OCI-LY7 (cell line): ENCODE measurements around the gene OPHN1. TPM values are rescaled to one million over a fixed set of nuclear protein-coding genes. Genes with fewer than 3 reads are reported as not detected.

Experiments used
- BruUV-seq: library from RNA; stranded (reverse); fragments of 400-500 nt; replicated peaks from 2 replicates; lab custom pipeline; 2021; lab: Mats Ljungman, UMichigan
- CTCF ChIA-PET: fragments of 300-600 bp; sonication (Branson Sonifier 250); formaldehyde crosslinking; loops from one replicate; lab custom pipeline; 2022; ENCODE audit warnings: antibody characterized with exemption; ENCODE audit not compliant: unreplicated experiment; lab: Charles Lee
- POLR2A ChIA-PET: fragments of 300-600 bp; sonication (Branson Sonifier 250); formaldehyde crosslinking; loops from one replicate; lab custom pipeline; 2022; ENCODE audit warnings: antibody characterized with exemption; lab: Charles Lee
- DNase-seq: peaks from one replicate; pipeline ENCODE4 v3.0.0-alpha.2; 2015; ENCODE audit warnings: low spot score
- H2AFZ ChIP-seq: fragments of 200-600 bp; sonication (generic), shearing (Covaris generic); 2 replicates; pipeline ENCODE4 v1.6.1; 2014; ENCODE audit warnings: mild to moderate bottlenecking, antibody characterized with exemption, low read length, moderate library complexity
- H3K27ac ChIP-seq: fragments of 200-600 bp; sonication (generic); 2 replicates; pipeline ENCODE4 v1.5.1; 2014; ENCODE audit warnings: mixed run types, low read depth, mild to moderate bottlenecking, moderate library complexity, low read length, inconsistent platforms; ENCODE audit not compliant: poor library complexity, severe bottlenecking
- H3K36me3 ChIP-seq: fragments of 200-600 bp; sonication (generic); 2 replicates; pipeline ENCODE4 v1.6.1; 2014; ENCODE audit warnings: mild to moderate bottlenecking, antibody characterized with exemption, low read length, moderate library complexity, mixed read lengths; ENCODE audit not compliant: insufficient read depth
- H3K4me1 ChIP-seq: fragments of 200-600 bp; sonication (generic); 2 replicates; pipeline ENCODE4 v1.5.1; 2014; ENCODE audit warnings: mild to moderate bottlenecking, low read length; ENCODE audit not compliant: insufficient read depth, poor library complexity, severe bottlenecking
- H3K4me2 ChIP-seq: fragments of 200-600 bp; sonication (generic); 2 replicates; pipeline ENCODE4 v1.6.1; 2014; ENCODE audit warnings: mild to moderate bottlenecking, low read length
- H3K4me3 ChIP-seq: fragments of 200-600 bp; sonication (generic); 2 replicates; pipeline ENCODE4 v1.5.1; 2014; ENCODE audit warnings: mild to moderate bottlenecking, low read depth, low read length; ENCODE audit not compliant: poor library complexity, severe bottlenecking
- H3K79me2 ChIP-seq: fragments of 200-600 bp; sonication (generic); 2 replicates; pipeline ENCODE4 v1.6.1; 2016; ENCODE audit warnings: low read depth, mild to moderate bottlenecking, low read length, moderate library complexity, mixed read lengths; ENCODE audit not compliant: insufficient read depth
- H3K9me2 ChIP-seq: fragments of 200-600 bp; sonication (generic); 2 replicates; pipeline ENCODE4 v1.6.1; 2016; ENCODE audit warnings: mild to moderate bottlenecking, low read length, mixed read lengths; ENCODE audit not compliant: insufficient read depth
- H3K9me3 ChIP-seq: fragments of 200-600 bp; sonication (generic); 2 replicates; pipeline ENCODE4 v1.6.1; 2014; ENCODE audit warnings: mild to moderate bottlenecking, mixed run types, low read length, mixed read lengths
- H4K20me1 ChIP-seq: fragments of 200-600 bp; sonication (generic); 2 replicates; pipeline ENCODE4 v1.6.1; 2014; ENCODE audit warnings: mild to moderate bottlenecking, antibody characterized with exemption, low read length, moderate library complexity, mixed read lengths; ENCODE audit not compliant: insufficient read depth
- EZH2phosphoT487 ChIP-seq: fragments of 200-600 bp; sonication (generic); IDR thresholded peaks from 2 replicates; pipeline ENCODE4 v1.6.1; 2018; ENCODE audit warnings: low read depth, borderline replicate concordance, mild to moderate bottlenecking, mixed run types, antibody characterized with exemption, low read length, moderate library complexity, mixed read lengths
- intact Hi-C: fragments of 100-400 bp; cut with micrococcal nuclease; formaldehyde crosslinking; loops from one replicate; pipeline ENCODE4 v1.10.0; 2022; ENCODE audit not compliant: unreplicated experiment
- total RNA-seq, 2 experiments: library from RNA; depleted of rRNA in 1 of 2; stranded (reverse); fragments of >200 nt in 1 of 2; shearing (Covaris generic) in 1 of 2; gene quantifications; 2 replicates each; pipeline ENCODE4 v1.2.3, GENCODE V29; 2014 to 2022
- TF ChIP-seq, protein P1 (sequence below): fragments of 200-600 bp; sonication (generic); conservative IDR thresholded peaks from 2 replicates; pipeline ENCODE4 v1.5.1; 2014; ENCODE audit warnings: mild to moderate bottlenecking, antibody characterized with exemption, low read length, moderate library complexity, mixed read lengths

Gene OPHN1
- total RNA-seq, 2 experiments from 2014 or later = not detected

DNA sequence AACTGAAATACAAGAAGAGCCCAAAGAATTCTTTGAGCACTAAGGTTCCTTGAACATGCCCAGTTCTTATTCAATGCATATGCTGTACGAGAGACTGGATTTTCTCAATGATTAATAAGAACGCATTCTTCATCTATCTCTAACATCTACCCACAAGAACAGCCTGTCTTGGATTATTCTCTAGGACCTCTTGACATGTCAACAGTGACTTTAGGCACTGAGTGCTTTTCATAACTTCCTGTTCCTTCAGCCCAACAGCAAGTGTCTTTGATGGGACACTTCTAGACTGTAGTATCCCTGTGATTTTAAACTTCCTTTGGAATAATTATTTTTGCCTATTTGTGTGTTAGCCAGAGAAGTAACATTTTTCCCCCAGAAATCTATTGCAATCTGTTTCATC, 69.3 kb downstream of the OPHN1 start:
- H4K20me1 ChIP-seq = no peaks in the 10 kb centered on the region
- H3K36me3 ChIP-seq = no peaks in the 10 kb centered on the region
- ChIA-PET CTCF (no interaction called here), POLR2A (no interaction called here)
- no peaks in the 10 kb centered on the region for H3K79me2 ChIP-seq
- no peak overlapping the region for H2AFZ ChIP-seq
- intact Hi-C loops = no loop called here
- no peak overlapping the region for H3K4me3 ChIP-seq
- no peak for DNase-seq
- no peaks in the 10 kb centered on the region for H3K9me3 ChIP-seq
- TF ChIP-seq EZH2phosphoT487 = no peak
- TF ChIP-seq, protein P1, sequence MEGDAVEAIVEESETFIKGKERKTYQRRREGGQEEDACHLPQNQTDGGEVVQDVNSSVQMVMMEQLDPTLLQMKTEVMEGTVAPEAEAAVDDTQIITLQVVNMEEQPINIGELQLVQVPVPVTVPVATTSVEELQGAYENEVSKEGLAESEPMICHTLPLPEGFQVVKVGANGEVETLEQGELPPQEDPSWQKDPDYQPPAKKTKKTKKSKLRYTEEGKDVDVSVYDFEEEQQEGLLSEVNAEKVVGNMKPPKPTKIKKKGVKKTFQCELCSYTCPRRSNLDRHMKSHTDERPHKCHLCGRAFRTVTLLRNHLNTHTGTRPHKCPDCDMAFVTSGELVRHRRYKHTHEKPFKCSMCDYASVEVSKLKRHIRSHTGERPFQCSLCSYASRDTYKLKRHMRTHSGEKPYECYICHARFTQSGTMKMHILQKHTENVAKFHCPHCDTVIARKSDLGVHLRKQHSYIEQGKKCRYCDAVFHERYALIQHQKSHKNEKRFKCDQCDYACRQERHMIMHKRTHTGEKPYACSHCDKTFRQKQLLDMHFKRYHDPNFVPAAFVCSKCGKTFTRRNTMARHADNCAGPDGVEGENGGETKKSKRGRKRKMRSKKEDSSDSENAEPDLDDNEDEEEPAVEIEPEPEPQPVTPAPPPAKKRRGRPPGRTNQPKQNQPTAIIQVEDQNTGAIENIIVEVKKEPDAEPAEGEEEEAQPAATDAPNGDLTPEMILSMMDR = no peak
- H3K4me1 ChIP-seq = no peaks in the 10 kb centered on the region
- H3K27ac ChIP-seq = no peak overlapping the region
- H3K9me2 ChIP-seq = no peaks in the 10 kb centered on the region
- BruUV-seq = no TSS peak
- H3K4me2 ChIP-seq = no peak overlapping the region

DNA sequence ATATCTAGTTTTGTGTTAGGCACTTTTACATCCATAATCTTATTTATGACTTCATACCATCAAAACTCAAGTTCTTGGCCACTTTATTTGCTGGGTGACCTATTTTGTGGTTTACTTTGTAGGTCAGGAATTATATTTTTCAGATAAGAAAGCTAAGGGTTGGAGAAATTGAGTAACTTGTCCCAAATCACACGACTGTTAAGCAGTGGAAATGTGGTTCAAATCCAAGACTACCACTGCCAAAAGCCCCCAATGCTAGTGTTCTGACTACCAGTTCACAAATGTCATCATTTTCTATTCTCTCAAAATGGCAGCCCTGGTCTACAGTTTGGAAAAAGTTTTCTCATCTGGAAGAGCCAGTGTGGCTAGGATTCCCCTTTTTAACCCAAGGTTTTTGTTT, 74.6 kb downstream of the OPHN1 start:
- BruUV-seq = no TSS peak

DNA sequence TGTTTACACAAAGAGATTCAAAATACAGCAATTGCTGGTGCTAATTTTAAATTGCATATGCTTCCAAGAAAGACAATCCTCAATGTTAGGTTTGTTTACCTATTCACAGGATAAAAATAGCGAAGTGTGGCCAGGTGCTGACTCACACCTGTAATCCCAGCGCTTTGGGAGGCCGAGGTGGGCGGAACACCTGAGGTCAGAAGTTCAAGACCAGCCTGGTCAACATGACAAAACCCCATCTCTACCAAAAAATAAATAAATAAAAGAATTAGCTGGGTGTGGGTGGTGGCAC, 77.7 kb downstream of the OPHN1 start:
- Histone ChIP-seq H3K9me3 (no peaks in the 10 kb centered on the region), H3K9me2 (no peaks in the 10 kb centered on the region), H3K36me3 (no peaks in the 10 kb centered on the region), H3K4me1 (no peaks in the 10 kb centered on the region), H2AFZ (no peak overlapping the region), H3K27ac (no peak overlapping the region), H3K4me3 (no peak overlapping the region), H3K79me2 (no peaks in the 10 kb centered on the region), H4K20me1 (no peaks in the 10 kb centered on the region), H3K4me2 (no peak overlapping the region)
- no TSS peak for BruUV-seq
- ChIA-PET POLR2A (no interaction called here), CTCF (no interaction called here)
- intact Hi-C loops = no loop called here
- TF ChIP-seq EZH2phosphoT487 = no peak
- DNase-seq = no peak

More for the DNA sequence above, 74.6 kb downstream of the OPHN1 start:
- Histone ChIP-seq H3K79me2 (no peaks in the 10 kb centered on the region), H3K4me3 (no peak overlapping the region), H3K27ac (no peak overlapping the region), H3K4me2 (no peak overlapping the region), H3K36me3 (no peaks in the 10 kb centered on the region), H4K20me1 (no peaks in the 10 kb centered on the region), H2AFZ (no peak overlapping the region), H3K4me1 (no peaks in the 10 kb centered on the region), H3K9me3 (no peaks in the 10 kb centered on the region), H3K9me2 (no peaks in the 10 kb centered on the region)
- ChIA-PET CTCF (no interaction called here), POLR2A (no interaction called here)
- intact Hi-C loops = no loop called here
- DNase-seq = no peak
- TF ChIP-seq, protein P1 = no peak
- TF ChIP-seq EZH2phosphoT487 = no peak
